Measurements from ENCODE around the gene PGF. TPM values are rescaled to one million over a fixed set of nuclear protein-coding genes. Genes with fewer than 3 reads are reported as not detected.

The PGF gene
- total RNA-seq, 1 donor, result 16.3 TPM

- Histone ChIP-seq H4K20me1 (ENCODE audit: insufficient read depth, low read length) (peaks cover 6% of the 10 kb centered on the region), H3K4me2 (ENCODE audit: insufficient read depth, low read length) (no peak overlapping the region), H3K4me1 (ENCODE audit: insufficient read depth, low read length) (no peaks in the 10 kb centered on the region), H3K27me3 (ENCODE audit: insufficient read depth, low read length) (no peaks in the 10 kb centered on the region), H3K27ac (ENCODE audit: low read depth, low read length) (no peak overlapping the region), H3K79me2 (ENCODE audit: insufficient read depth, low read length) (peaks cover 27% of the 10 kb centered on the region), H3K9me3 (ENCODE audit: low read depth, low read length) (no peaks in the 10 kb centered on the region), H3K4me3 (ENCODE audit: insufficient read depth, low read length) (no peak overlapping the region), H3K36me3 (ENCODE audit: insufficient read depth, low read length) (peaks cover 96% of the 10 kb centered on the region), H2AFZ (ENCODE audit: low read length) (no peak overlapping the region)
- TF ChIP-seq, protein P1, sequence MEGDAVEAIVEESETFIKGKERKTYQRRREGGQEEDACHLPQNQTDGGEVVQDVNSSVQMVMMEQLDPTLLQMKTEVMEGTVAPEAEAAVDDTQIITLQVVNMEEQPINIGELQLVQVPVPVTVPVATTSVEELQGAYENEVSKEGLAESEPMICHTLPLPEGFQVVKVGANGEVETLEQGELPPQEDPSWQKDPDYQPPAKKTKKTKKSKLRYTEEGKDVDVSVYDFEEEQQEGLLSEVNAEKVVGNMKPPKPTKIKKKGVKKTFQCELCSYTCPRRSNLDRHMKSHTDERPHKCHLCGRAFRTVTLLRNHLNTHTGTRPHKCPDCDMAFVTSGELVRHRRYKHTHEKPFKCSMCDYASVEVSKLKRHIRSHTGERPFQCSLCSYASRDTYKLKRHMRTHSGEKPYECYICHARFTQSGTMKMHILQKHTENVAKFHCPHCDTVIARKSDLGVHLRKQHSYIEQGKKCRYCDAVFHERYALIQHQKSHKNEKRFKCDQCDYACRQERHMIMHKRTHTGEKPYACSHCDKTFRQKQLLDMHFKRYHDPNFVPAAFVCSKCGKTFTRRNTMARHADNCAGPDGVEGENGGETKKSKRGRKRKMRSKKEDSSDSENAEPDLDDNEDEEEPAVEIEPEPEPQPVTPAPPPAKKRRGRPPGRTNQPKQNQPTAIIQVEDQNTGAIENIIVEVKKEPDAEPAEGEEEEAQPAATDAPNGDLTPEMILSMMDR (IDR thresholded peaks at IDR 0.05; ENCODE audit: extremely low read depth, low read depth, low read length), result no peak
- no peak for DNase-seq (ENCODE audit: insufficient read length, low spot score, missing footprints)
These were observed 57.3 kb downstream of the PGF start for GRCh38 chr14:74898083-74898482.

DNA sequence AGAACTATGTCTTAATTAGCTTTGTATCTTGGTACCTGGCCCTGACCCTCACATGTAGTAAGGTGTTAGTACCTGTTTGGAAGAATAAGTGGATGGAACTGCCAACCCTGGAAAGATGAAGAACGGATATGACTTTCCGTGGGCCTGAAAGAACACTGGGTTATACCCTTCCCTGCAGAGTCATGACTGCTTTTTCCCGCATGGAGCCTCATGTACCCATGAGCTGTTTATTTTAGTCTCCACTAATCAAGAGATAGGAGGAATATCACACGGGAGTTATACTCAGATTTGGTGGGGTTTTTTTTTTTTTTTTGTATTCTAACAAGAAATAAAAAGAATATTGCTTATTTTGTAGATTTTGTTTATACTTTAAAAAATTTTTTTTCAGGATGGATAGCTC, 57.8 kb downstream of the PGF start:
- H2AFZ ChIP-seq (ENCODE audit: low read length), result no peak overlapping the region
- H3K27ac ChIP-seq (ENCODE audit: low read depth, low read length), result no peak overlapping the region
- H3K36me3 ChIP-seq (ENCODE audit: insufficient read depth, low read length), result peaks cover 96% of the 10 kb centered on the region
- H3K4me3 ChIP-seq (ENCODE audit: insufficient read depth, low read length), result no peak overlapping the region
- H4K20me1 ChIP-seq (ENCODE audit: insufficient read depth, low read length), result peaks cover 6% of the 10 kb centered on the region
- TF ChIP-seq, protein P1 (IDR thresholded peaks at IDR 0.05; ENCODE audit: extremely low read depth, low read depth, low read length), result no peak
- peaks cover 27% of the 10 kb centered on the region for H3K79me2 ChIP-seq (ENCODE audit: insufficient read depth, low read length)
- H3K4me2 ChIP-seq (ENCODE audit: insufficient read depth, low read length), result no peak overlapping the region
- no peaks in the 10 kb centered on the region for H3K27me3 ChIP-seq (ENCODE audit: insufficient read depth, low read length)
- no peak for DNase-seq (ENCODE audit: insufficient read length, low spot score, missing footprints)
- H3K4me1 ChIP-seq (ENCODE audit: insufficient read depth, low read length), result no peaks in the 10 kb centered on the region
- H3K9me3 ChIP-seq (ENCODE audit: low read depth, low read length), result no peaks in the 10 kb centered on the region

DNA sequence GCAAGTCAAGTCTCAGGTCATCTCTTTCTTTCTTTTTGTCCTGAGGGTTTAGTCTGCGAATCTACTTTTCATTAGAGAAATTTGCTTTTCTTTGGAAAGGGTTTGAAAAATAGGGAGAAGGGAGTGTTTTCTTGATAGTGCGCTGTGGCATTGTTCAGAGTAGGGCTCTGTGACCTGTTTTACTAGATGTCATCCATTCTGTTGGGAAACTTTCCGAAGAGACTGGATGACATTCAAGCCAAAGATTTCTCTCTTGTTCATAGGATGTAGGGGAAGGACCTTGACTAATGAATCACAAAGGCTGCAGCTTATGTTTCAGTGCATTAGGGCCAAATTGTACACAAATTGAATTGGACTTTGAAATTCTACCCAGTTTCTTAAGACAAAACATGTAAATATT, 59.0 kb downstream of the PGF start:
- H3K27ac ChIP-seq (ENCODE audit: low read depth, low read length), result no peak overlapping the region
- H3K4me2 ChIP-seq (ENCODE audit: insufficient read depth, low read length), result no peak overlapping the region
- H4K20me1 ChIP-seq (ENCODE audit: insufficient read depth, low read length), result peaks cover 8% of the 10 kb centered on the region
- TF ChIP-seq, protein P1 (IDR thresholded peaks at IDR 0.05; ENCODE audit: extremely low read depth, low read depth, low read length), result no peak
- no peak overlapping the region for H2AFZ ChIP-seq (ENCODE audit: low read length)
- H3K79me2 ChIP-seq (ENCODE audit: insufficient read depth, low read length), result peaks cover 27% of the 10 kb centered on the region
- no peaks in the 10 kb centered on the region for H3K27me3 ChIP-seq (ENCODE audit: insufficient read depth, low read length)
- H3K4me1 ChIP-seq (ENCODE audit: insufficient read depth, low read length), result peaks cover 10% of the 10 kb centered on the region
- peaks cover 88% of the 10 kb centered on the region for H3K36me3 ChIP-seq (ENCODE audit: insufficient read depth, low read length)
- no peaks in the 10 kb centered on the region for H3K9me3 ChIP-seq (ENCODE audit: low read depth, low read length)
- H3K4me3 ChIP-seq (ENCODE audit: insufficient read depth, low read length), result no peak overlapping the region
- DNase-seq (ENCODE audit: insufficient read length, low spot score, missing footprints), result no peak

- Histone ChIP-seq H3K79me2 (ENCODE audit: insufficient read depth, low read length) (peaks cover 44% of the 10 kb centered on the region), H3K4me2 (ENCODE audit: insufficient read depth, low read length) (no peak overlapping the region), H3K27me3 (ENCODE audit: insufficient read depth, low read length) (no peaks in the 10 kb centered on the region), H3K4me3 (ENCODE audit: insufficient read depth, low read length) (no peak overlapping the region), H3K36me3 (ENCODE audit: insufficient read depth, low read length) (peaks cover 78% of the 10 kb centered on the region), H3K27ac (ENCODE audit: low read depth, low read length) (no peak overlapping the region), H3K4me1 (ENCODE audit: insufficient read depth, low read length) (peaks cover 17% of the 10 kb centered on the region), H3K9me3 (ENCODE audit: low read depth, low read length) (no peaks in the 10 kb centered on the region), H4K20me1 (ENCODE audit: insufficient read depth, low read length) (peaks cover 10% of the 10 kb centered on the region), H2AFZ (ENCODE audit: low read length) (no peak overlapping the region)
- no peak for DNase-seq (ENCODE audit: insufficient read length, low spot score, missing footprints)
- TF ChIP-seq, protein P1 (IDR thresholded peaks at IDR 0.05; ENCODE audit: extremely low read depth, low read depth, low read length), result no peak
These were observed 61.7 kb downstream of the PGF start for GRCh38 chr14:74893614-74894091.
